Esophagus muscularis mucosa (tissue), 4 donors: ENCODE data around the gene SLC24A3. TPM values are rescaled to one million over a fixed set of nuclear protein-coding genes. Genes with fewer than 3 reads are reported as not detected.

Source experiments
- DNase-seq: peaks from one replicate; pipeline ENCODE4 v3.0.0-alpha.2; 2017; ENCODE audit errors: extremely low spot score
- H3K27ac ChIP-seq, 4 donors: fragments of 200-600 bp; sonication (generic); replicated peaks in 1 of 4; 1 replicate in 3 of 4; 2 replicates in 1 of 4; pipeline ENCODE4 v1.5.1; 2016 to 2019; ENCODE audit warnings: mild to moderate bottlenecking in 1 of 4
- H3K27me3 ChIP-seq, 4 donors: fragments of 200-600 bp; sonication (generic); one replicate each; pipeline versions ENCODE4 v1.5.1 to v1.6.0; 2016 to 2019
- H3K36me3 ChIP-seq, 4 donors: fragments of 200-600 bp; sonication (generic); one replicate each; pipeline ENCODE4 v1.5.1; 2016 to 2019
- H3K4me1 ChIP-seq, 4 donors: fragments of 200-600 bp; sonication (generic); one replicate each; pipeline ENCODE4 v1.5.1; 2016 to 2019
- H3K4me3 ChIP-seq, 4 donors: fragments of 200-600 bp; sonication (generic); 1 replicate in 2 of 4; 2 replicates in 2 of 4; pipeline ENCODE4 v1.5.1; 2016 to 2019; ENCODE audit warnings: mild to moderate bottlenecking in 4 of 4, moderate library complexity in 1 of 4
- H3K9me3 ChIP-seq, 4 donors: fragments of 200-600 bp; sonication (generic); 1 replicate in 3 of 4; 2 replicates in 1 of 4; pipeline ENCODE4 v1.5.1; 2016 to 2019
- CTCF ChIP-seq, 3 experiments: fragments of 200-600 bp in 2 of 3; fragments of 450-650 bp in 1 of 3; sonication (generic) in 2 of 3; IDR thresholded peaks; one replicate each; pipeline ENCODE4 v1.5.1; 2017 to 2019; ENCODE audit warnings: antibody characterized with exemption in 3 of 3, mild to moderate bottlenecking in 2 of 3, moderate library complexity in 1 of 3
- EP300 ChIP-seq: sonication (generic); formaldehyde crosslinking; IDR thresholded peaks from one replicate; pipeline ENCODE4 v1.6.1; 2017; ENCODE audit warnings: antibody characterized with exemption
- POLR2A ChIP-seq: fragments of 450-650 bp; IDR thresholded peaks from one replicate; pipeline ENCODE4 v1.6.1; 2017; ENCODE audit warnings: antibody characterized with exemption, moderate library complexity, mild to moderate bottlenecking, low read depth
- POLR2AphosphoS5 ChIP-seq, 2 donors: sonication (generic); formaldehyde crosslinking; IDR thresholded peaks; one replicate each; pipeline ENCODE4 v1.6.1; 2017; ENCODE audit warnings: antibody characterized with exemption in 2 of 2
- WGBS: methylation state at CpG from one replicate; pipeline ENCODE4 v1.1.5; 2018; 5-methylcytosine and 5-hydroxymethylcytosine counted together
- intact Hi-C: fragments of 100-400 bp; cut with DNase I; formaldehyde crosslinking; loops from one replicate; pipeline ENCODE4 v1.15.1; 2023
- total RNA-seq, 4 donors: library from RNA; depleted of rRNA; stranded (reverse); fragments of >200 nt; gene quantifications; one replicate each; pipeline versions ENCODE4 v1.1.0 to v1.2.1, GENCODE V29; 2016

Gene SLC24A3
- total RNA-seq, 4 donors from 2014 or later: 4.6 to 11.5 (median 6.6) TPM

GRCh38 chr20:19291818-19292132, 79.3 kb downstream of the SLC24A3 start:
- 100% methylated on average over 2 of the region's 2 CpGs for WGBS

GRCh38 chr20:19292254-19292653, 79.8 kb downstream of the SLC24A3 start:
- H3K27ac ChIP-seq: no peak overlapping the region
- no peak for DNase-seq
- peaks cover 0 to 45% (median 35%) of the 10 kb centered on the region in 4 donors for H3K4me1 ChIP-seq
- 84% methylated on average over 7 of the region's 7 CpGs for WGBS
- intact Hi-C loops: no loop called here
- H3K9me3 ChIP-seq: no peaks in the 10 kb centered on the region
- no peaks in the 10 kb centered on the region for H3K27me3 ChIP-seq
- no peaks in the 10 kb centered on the region for H3K36me3 ChIP-seq
- H3K4me3 ChIP-seq: no peak overlapping the region
- no peak for TF ChIP-seq POLR2AphosphoS5 (IDR thresholded peaks at IDR 0.05)
- TF ChIP-seq POLR2A: no peak

More at GRCh38 chr20:19291818-19292132, 79.3 kb downstream of the SLC24A3 start:
- Histone ChIP-seq H3K36me3 (no peaks in the 10 kb centered on the region), H3K27ac (no peak overlapping the region), H3K27me3 (no peaks in the 10 kb centered on the region), H3K4me1 (peaks cover 0 to 45% (median 35%) of the 10 kb centered on the region in 4 donors), H3K9me3 (no peaks in the 10 kb centered on the region), H3K4me3 (no peak overlapping the region)
- no peak for DNase-seq
- TF ChIP-seq POLR2AphosphoS5 (IDR thresholded peaks at IDR 0.05) (no peak), POLR2A (no peak), EP300 (no peak), CTCF (IDR thresholded peaks at IDR 0.05) (no peak)
- intact Hi-C loops: no loop called here

GRCh38 chr20:19295076-19295475, 82.6 kb downstream of the SLC24A3 start:
- H3K4me1 ChIP-seq: peaks cover 0 to 33% (median 20%) of the 10 kb centered on the region in 4 donors
- no peaks in the 10 kb centered on the region for H3K27me3 ChIP-seq
- H3K27ac ChIP-seq: no peak overlapping the region
- H3K36me3 ChIP-seq: no peaks in the 10 kb centered on the region
- no peaks in the 10 kb centered on the region for H3K9me3 ChIP-seq
- DNase-seq: no peak
- WGBS: 75% methylated on average over 2 of the region's 2 CpGs
- H3K4me3 ChIP-seq: no peak overlapping the region
- intact Hi-C loops: no loop called here
- TF ChIP-seq EP300: no peak
- TF ChIP-seq POLR2AphosphoS5 (IDR thresholded peaks at IDR 0.05): no peak
- no peak for TF ChIP-seq POLR2A
- TF ChIP-seq CTCF (IDR thresholded peaks at IDR 0.05): no peak

- H3K4me3 ChIP-seq: no peak overlapping the region
- no peaks in the 10 kb centered on the region for H3K36me3 ChIP-seq
- 58% methylated on average over 3 of the region's 3 CpGs for WGBS
- no peak for DNase-seq
- H3K9me3 ChIP-seq: no peaks in the 10 kb centered on the region
- H3K27ac ChIP-seq: no peak overlapping the region
- TF ChIP-seq EP300: no peak
- no peak for TF ChIP-seq CTCF (IDR thresholded peaks at IDR 0.05)
- no peak for TF ChIP-seq POLR2A
- TF ChIP-seq POLR2AphosphoS5 (IDR thresholded peaks at IDR 0.05): no peak
- peaks cover 0 to 11% (median 0%) of the 10 kb centered on the region in 4 donors for H3K4me1 ChIP-seq
- intact Hi-C loops: no loop called here
- no peaks in the 10 kb centered on the region for H3K27me3 ChIP-seq
Observed at GRCh38 chr20:19298652-19299051, 86.2 kb downstream of the SLC24A3 start.

GRCh38 chr20:19300395-19300794, 88.0 kb downstream of the SLC24A3 start:
- TF ChIP-seq EP300 (no peak), POLR2A (no peak), CTCF (IDR thresholded peaks at IDR 0.05) (no peak), POLR2AphosphoS5 (IDR thresholded peaks at IDR 0.05) (no peak)
- WGBS: 93% methylated on average over 6 of the region's 6 CpGs
- Histone ChIP-seq H3K4me3 (no peak overlapping the region), H3K9me3 (no peaks in the 10 kb centered on the region), H3K36me3 (no peaks in the 10 kb centered on the region), H3K27me3 (no peaks in the 10 kb centered on the region), H3K27ac (no peak overlapping the region), H3K4me1 (peaks cover 0 to 11% (median 0%) of the 10 kb centered on the region in 4 donors)
- DNase-seq: no peak
- intact Hi-C loops: no loop called here
